GM20431 (cell line): ENCODE data around the gene PRDX3.
"Not testable (repeated sequence)": the region's sequence is repeated elsewhere in the genome, so short reads cannot be mapped to it uniquely, and the experiment has no call there.

Experiments used
- in situ Hi-C: fragments of 300-500 bp; cut with MseI, MboI; formaldehyde crosslinking; loops from one replicate; pipeline ENCODE4 v1.15.0; 2020; ENCODE audit warnings: low sequenced_read_pairs; ENCODE audit not compliant: unreplicated experiment

PRDX3 gene

DNA sequence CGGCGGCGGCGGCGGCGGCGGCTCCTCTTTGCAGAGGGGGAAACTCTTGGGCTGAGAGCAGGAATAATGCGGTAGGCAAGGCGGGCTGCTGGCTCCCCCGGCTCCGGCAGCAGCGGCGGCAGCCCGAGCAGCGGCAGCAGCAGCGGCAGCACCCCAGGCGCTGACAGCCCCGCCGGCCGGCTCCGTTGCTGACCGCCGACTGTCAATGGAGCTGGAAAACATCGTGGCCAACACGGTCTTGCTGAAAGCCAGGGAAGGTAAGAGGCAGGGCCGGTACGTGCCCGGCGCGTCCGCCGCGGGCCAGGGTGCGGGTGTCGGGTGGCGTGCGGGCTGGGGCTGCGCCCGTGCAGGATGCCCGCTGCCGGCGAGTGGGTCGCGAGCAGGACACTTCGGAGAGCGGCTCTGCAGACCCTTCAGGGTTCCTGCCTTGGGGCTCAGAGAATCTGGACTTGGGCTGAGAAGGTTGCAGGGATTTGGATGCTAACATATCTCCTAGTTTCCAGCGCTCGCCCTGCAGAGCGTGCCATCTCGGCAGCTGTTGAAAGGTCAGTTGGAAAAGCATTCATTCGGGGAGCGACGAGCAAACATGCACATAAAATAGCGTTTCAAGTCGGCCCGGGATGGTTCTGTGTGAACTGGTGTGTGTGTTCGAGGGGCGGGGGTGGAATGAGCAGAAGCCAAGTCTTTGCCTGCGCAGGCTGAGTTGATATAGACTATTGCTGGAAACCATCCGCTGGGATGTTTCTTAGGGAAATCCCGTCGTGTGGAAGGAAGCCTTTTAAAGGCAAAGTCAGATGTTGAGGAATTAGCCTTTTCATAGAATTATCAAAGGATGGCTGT is 29.3 kb upstream of the PRDX3 start:
- in situ Hi-C loops, result loop anchor here (10.0 kb wide), 1 partner anchor 227 kb away; no protein-coding TSS in a partner anchor

DNA sequence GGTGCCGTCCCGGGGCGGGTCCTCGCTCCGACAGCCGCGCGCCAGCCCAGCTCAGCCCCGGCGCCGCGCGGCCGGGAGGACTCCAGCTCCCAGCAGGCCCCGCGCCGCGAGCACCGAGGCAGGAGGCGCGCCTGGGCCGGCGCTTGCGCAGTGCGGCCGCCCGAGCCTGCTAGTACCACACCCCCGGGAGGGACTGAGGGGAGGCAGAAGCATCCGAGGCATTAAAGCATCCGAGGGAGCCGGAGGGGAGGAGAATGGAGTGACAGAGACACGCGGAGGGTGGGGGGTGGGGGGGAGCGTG is 28.7 kb upstream of the PRDX3 start, which contains the start of gene GRK5:
TSS of gene GRK5 (plus strand) at position 206 of the 301 bp plus-strand sequence. CDS start 347 bp downstream, outside the sequence.
- in situ Hi-C loops, result loop anchor here (10.0 kb wide), 1 partner anchor 227 kb away; no protein-coding TSS in a partner anchor

DNA sequence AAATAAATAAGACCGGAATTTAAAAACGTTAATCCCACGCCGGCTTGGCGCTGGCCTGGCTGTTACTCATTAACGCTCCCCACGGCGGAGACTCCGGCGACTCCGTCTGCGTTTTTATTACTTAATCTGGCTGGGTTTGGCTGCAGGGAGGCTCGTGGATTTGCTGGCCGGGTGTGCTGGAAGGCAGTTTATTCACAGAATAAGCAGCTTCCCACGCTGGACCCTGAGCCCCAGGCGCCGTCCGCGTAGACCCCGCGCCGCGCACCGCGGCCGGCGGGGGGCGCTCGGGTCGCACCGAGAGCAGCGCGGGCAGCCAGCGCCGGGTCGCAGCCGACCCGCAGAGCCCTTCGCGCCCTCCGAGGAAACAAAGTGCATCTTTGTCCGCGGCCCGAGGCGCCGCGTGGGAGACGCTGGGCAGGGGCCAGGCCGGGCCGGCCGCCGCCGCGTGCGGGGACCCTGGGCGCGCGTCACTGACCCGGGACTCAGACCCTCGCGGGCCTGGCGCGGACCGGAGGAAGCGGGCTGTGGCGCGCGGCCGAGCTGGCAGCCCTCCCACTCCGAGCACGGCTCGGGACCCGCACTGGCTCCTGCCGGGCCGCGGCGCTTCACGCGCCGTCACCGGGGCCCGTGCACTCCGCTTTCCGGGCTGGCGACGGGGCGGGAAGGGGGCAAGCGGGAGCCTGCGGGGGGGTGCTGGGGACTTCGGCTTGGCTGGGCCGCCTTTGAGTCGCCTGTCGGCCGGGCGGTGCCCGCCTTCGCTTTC is 28.2 kb upstream of the PRDX3 start:
- in situ Hi-C loops, result loop anchor here (10.0 kb wide), 1 partner anchor 228 kb away; no protein-coding TSS in a partner anchor

DNA sequence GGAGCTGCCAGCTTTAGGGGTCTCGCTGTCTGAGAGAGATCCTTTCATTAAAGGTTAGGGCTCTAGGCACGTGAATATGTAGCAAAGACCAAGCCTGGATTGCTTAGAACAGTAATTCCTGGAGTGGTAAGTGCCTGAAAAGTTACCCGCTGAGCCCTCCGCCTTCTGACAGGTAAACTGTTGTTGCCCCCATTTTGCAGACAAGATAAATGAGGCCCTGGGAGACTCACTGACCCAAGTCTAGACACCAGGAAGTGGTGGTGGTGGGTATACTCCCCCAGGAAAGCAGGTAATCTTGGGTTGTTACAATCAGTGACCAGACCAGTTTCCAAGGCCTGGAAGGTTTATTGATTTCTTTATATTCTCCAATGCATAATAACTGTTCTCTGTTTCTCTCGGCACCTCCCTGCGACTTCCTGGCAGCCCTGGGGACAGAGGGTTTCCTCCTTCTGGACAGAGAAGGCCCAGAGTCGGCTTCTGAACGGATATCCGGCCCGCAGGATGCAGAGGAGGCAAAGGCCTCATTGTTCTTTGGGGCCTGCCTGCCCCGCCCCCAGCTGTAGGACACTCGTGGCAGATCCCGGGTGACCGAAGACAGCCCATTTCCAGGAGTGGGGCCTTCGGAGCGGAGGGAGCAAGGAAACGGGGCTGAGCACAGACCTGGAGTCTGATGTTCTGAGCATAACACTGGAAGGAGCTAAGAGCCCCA is 27.4 kb upstream of the PRDX3 start:
- in situ Hi-C loops, result loop anchor here (10.0 kb wide), 1 partner anchor 229 kb away; no protein-coding TSS in a partner anchor

DNA sequence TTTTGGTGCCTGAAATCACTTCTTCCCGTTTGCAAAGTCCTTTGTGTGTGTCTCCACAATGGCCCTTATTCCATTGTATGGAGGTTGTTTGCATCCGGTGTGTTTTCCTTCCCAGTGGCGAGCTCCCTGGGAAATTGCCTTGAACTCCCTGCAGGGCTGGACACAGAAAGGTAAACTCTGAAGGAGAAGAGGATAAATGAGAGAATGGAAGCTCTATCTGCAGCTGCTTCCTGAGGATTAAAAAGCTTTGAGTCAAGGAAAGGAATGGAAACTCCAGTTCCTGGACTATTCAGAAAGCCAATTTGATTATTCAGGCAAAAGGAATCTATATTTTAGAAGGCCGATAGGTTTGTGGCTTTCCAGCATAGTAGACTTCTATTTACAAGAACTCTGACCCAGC is 24.4 kb upstream of the PRDX3 start:
- in situ Hi-C loops, result loop anchor here (10.0 kb wide), 1 partner anchor 232 kb away; no protein-coding TSS in a partner anchor

DNA sequence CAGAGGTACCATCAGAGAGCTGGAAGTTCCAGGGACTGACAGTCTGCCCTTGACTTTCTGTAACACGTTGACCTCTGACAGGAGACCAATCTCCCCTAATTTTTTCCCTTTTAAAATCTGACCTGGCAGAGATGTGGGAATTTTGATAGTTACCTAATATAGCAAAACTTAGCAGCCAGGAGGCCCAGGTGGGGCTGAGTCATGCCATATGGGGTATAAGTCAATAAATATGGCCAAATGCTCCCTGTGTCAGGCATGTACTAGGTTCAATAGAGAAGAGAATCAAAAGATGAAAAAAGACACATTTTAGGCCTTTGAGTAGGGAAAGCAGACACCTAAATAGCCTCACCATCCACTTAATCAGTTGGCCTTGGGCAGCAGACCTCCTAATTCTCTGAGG is 22.6 kb upstream of the PRDX3 start:
- in situ Hi-C loops, result loop anchor here (10.0 kb wide), 1 partner anchor 234 kb away; no protein-coding TSS in a partner anchor

DNA sequence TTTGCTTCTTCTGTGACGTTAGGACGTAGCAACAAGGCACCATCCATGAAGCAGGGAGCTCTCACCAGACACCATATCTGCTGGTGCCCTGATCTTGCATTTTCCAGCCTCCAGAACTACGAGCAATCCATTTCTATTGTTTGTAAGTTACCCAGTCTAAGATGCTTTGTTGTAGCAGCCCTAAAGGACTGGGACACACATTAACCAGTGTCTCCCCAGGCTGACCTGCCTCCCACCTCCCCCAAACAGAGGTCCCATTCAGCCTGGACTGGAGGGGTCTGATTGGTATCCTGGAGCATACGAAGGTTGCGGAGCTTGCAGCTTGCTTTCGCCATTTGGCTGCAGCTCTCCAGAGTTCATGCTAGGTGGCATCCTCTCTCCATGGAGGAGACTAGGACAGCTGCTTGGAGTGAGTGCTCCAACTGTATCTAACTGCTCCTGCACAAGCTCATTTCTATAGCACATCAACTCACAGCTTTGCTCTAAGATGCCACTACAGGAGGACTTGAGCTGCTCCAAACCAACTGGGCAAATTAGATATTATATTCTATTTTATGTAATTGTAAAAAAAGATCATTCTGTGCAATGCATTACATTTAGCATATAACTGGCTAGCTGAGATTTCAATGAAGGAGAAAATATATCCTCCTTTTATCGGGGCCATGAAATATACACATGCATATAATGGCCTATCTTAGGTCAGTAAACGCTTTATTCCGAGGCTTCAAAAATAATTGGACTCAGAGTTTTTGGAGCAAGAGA is 20.8 kb upstream of the PRDX3 start:
- in situ Hi-C loops, result loop anchor here (10.0 kb wide), 1 partner anchor 215 kb away; no protein-coding TSS in a partner anchor

DNA sequence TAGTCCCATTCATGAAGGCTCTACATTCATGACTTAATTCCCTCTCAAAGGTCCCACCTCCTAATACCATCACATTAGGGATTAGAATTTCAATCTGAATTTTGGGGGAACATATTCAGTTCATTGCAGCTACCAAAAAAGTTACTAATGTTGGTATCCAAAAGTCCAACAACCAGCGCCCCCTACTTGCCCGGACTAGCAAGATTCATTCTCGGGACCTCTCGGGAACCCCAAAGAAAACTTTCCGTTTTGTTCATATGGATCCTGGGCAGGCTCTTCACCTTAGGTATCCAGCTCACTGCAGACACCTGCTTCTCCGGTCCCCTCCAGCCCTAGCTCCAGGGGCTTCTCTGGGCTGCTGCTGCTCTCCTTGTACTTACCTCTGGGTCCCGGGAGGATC is 19.8 kb upstream of the PRDX3 start:
- in situ Hi-C loops, result loop anchor here (10.0 kb wide), 1 partner anchor 216 kb away; no protein-coding TSS in a partner anchor

DNA sequence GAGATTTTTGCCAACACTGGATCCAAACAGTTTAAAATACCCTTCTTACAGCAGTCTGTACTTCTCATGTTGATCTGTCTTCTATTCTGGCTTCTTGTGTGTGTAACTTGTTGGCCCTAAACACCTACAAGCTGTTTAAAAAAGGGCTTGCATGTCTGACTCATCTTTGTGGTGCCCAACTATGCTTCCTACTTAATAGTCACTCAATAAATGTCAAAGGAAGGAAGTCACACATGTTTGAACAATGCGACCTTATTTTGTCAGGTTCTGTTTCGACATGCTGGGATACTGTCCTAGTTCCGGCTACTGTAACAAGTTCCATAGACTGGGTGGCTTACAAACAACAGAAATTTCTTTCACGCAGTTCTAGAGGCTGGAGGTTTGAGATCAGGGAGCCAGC is 19.3 kb upstream of the PRDX3 start:
- in situ Hi-C loops, result loop anchor here (10.0 kb wide), 1 partner anchor 217 kb away; no protein-coding TSS in a partner anchor

DNA sequence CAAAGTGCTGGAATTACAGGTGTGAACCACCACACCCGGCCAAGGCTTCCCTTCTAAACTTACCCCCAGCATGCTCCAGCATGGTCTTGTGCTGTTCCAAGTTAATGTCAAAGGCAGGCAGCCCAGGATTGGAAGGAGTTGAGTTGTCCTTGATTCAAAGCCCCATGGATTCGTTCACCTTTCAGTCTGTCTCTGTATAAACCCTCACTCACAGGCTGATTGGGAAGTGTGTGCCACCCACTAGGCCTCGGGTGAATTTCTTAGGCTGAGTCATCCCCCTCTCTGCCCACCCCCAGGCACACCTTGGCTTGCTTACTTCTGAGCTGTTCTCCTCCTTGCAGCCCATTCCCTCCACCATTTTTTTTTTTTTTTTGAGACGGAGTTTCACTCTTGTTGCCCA is 13.3 kb upstream of the PRDX3 start:
- in situ Hi-C loops, result loop anchor here (10.0 kb wide), 1 partner anchor 223 kb away; no protein-coding TSS in a partner anchor

DNA sequence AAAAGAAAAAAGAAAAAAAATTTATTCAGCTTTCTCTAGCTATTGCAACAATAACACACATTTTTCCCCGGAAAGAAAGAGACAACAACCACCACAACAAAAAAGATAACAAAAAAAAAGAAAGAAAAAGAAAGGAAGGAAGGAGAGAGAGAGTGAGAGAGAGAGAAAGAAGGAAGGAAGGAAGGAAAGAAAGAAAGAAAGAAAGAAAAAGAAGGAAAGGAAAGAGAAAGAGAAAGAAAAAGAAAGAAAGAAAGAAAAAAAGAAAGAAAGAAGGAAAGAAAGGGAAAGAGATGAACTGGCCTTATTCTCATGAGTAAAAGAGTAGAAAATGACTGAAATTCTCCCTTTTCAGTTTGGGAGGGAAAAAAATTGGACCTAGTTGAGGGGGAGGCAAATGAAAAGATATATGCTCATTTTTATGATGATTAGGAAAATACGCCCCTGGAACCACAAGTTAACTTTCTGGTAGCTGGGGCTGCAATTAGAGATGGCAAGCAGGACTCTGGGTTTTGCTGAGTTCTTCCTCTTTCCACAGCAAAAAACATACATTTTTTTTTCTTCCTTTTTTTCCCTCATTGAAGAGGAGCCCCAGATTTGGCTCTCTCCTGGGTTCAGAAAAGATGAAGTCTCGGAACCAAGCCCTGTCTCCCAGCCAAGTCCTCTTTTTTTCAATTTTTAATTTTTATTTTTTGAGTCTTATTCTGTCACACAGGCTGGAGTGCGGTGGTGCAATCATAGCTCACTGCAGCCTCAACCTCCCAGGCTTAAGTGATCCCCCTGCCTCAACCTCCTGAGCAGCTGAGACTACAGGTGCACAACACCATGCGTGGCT is 12.6 kb upstream of the PRDX3 start:
- in situ Hi-C loops, result loop anchor here (10.0 kb wide), 1 partner anchor 224 kb away; no protein-coding TSS in a partner anchor

DNA sequence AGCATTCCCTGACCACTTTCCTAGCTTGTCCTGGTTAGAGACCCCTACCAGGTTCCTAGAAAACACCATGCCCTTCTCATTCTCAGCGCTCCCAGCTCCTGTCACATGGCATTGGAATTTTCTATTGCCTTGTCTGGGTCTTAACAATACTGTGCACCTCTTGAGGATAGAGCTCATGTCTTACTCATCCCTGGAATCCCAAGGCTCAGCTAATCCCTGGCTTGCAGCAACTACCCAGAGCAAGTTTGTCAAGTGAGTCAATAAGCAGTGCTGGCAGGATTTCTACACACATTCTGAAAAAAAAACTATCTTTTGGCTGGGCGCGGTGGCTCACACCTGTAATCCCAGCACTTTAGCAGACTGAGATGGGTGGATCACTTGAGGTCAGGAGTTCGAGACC is 11.7 kb upstream of the PRDX3 start:
- in situ Hi-C loops, result loop anchor here (10.0 kb wide), 1 partner anchor 224 kb away; no protein-coding TSS in a partner anchor

DNA sequence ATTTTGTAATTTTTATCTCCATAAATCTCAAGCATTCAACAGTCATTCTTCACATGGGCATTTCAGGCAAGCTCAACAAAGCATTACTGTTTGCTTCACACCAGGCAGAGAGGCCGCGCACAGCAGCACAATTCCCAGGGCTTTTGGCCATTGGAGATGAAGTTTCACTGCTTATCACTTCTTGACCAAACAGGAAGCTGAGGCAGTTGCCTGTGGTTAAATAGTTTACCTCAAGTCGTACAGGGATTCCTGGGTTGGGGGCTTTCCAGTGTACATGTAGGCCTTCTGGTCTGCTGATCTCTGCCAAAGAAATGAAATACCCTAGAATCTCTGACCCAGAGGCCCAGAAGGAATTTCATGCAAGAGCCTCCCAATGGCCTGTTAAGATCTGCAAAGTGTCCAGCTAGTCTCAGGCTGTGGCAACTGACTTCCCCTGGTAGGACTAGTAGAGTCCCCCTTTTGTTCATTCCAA is 11.2 kb upstream of the PRDX3 start:
- in situ Hi-C loops, result loop anchor here (10.0 kb wide), 1 partner anchor 225 kb away; no protein-coding TSS in a partner anchor

DNA sequence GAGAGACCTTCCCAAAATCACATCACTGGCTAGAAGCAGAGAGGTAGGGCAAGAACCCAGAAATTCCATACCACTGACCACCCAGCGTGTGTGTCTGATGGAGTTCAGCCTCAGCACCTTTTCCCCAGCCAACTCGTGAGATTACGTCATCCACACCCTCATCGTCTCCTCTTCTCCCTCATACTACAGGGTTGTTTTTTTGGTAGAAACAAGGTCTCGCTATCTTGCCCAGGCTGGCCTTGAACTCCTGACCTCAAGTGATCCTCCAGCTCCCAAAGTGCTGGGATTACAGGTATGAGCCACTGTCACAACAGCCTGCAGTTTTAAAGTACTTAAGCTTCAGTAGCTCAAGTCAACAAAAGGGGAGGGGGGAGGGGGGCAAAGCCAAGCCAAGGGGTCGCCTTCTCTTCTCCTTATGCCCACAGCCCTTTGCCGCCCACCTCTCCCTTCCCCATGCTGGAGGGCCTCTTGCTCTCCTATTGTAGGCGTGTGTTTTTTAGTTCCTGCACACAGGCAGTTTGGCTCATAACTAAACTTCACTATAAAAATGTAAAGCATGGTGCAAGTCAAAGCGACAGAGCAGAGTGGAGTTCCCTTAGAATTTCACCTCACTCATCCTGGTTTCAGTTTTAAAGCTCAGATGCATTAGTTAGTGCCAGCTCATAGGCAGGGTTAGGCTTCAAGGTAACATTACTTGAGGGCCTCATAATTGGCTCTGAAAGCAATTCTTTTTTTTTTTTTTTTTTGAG is 5.2 kb upstream of the PRDX3 start:
- in situ Hi-C loops, result no loop called here

DNA sequence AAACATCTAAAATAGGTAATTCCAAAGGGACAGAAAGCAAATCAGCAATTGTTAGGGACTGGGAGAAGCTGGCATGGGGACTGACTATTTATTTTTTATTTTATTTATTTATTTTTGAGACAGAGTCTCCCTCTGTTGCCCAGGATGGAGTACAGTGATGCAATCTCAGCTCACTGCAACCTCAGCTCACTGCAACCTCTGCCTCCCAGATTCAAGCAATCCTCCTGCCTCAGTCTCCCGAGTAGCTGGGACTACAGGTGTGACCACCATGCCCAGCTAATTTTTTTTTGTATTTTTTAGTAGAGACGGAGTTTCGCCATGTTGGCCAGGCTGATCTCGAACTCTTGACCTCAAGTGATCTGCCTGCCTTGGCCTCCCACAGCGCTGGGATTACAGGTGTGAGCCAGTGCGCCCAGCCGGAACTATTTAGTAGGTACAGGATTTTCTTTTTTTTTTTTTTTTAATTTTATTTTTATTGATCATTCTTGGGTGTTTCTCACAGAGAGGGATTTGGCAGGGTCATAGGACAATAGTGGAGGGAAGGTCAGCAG is 2.3 kb upstream of the PRDX3 start:
- in situ Hi-C loops, result not testable (repeated sequence)

DNA sequence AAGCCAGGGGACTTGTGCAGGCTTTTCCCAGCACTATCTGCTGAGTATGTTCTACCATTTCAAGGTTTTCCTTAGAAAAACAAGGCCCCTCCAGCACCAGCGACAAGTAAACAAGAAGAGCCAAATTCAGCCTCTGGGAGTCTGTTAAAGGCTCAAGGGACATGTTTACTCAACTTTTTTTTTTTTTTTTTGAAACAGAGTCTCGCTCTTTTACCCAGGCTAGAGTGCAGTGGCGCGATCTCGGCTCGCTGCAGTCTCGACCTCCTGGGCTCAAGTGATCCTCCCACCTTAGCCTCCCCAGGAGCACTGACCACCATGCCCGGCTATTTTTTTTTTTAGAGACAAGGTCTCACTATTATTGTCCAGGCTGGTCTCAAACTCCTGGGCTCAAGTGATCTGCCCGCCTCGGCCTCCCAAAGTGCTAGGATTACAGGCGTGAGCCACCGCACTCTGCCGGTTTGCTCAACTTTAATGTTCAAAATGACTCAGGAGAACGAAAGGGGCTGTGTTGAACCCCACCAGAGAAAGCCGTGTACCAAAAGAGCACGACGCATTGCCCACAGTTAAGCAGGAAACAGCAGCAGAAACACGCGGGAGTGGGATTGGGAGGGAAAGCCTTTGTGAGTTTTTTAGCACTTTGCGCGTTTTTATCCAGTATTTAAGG is 772 bp downstream of the PRDX3 start:
- in situ Hi-C loops, result no loop called here

DNA sequence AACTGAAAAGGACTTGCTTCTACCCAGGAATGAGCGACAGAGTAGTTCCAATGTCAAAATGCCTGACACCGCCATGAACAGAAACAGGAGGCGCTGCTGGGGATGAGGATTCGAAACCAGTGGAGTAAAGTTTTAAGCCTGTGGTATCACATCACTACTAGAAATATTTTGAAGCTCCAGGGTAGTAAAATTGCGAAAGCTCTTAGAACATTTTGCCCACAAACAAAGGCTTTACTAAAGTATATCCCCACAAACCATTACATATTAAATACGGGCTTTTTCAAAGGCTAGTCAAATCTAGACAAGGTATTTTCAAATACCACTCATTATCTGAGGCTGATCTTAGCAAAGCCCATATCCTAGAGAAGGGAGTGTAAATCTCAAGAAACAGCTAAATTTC is 2.4 kb downstream of the PRDX3 start:
- in situ Hi-C loops, result no loop called here
